GM12865 (cell line): ENCODE results near the gene SH3PXD2A.

Experiments used
- DNase-seq: peaks from one replicate; pipeline ENCODE4 v3.0.0; 2010; ENCODE audit warnings: low read depth
- H3K4me3 ChIP-seq: 2 replicates; pipeline ENCODE4 v1.5.1; 2011; ENCODE audit warnings: mild to moderate bottlenecking, low read depth, low read length, control low read depth
- TF ChIP-seq, protein P1 (sequence below): IDR thresholded peaks from 2 replicates; pipeline ENCODE4 v1.5.1; 2011; ENCODE audit warnings: low read length, control low read depth, low read depth, inconsistent platforms; ENCODE audit not compliant: insufficient read depth; ENCODE audit errors: missing control alignments

The SH3PXD2A gene

DNA sequence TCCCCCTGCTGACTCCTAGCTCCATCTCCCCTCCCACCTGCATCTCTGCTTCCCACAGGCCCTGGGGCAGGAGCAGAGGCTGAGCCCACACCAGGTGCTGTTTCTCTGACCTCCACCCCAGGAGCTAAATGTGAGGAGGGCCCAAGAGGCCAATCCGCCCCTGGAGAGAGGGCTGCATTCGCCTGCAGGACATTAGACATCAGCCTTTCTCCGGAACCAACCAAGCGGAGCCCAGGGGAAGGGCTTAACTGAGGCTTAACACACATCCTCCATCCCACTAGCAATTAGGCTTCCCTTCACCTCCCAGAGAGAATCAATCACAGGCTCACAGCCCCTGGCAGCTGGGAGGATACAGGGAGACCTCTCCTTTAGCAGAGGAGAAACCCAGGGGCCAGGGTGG, 50.5 kb downstream of the SH3PXD2A start:
- DNase-seq = no peak
- H3K4me3 ChIP-seq = no peak overlapping the region
- TF ChIP-seq, protein P1, sequence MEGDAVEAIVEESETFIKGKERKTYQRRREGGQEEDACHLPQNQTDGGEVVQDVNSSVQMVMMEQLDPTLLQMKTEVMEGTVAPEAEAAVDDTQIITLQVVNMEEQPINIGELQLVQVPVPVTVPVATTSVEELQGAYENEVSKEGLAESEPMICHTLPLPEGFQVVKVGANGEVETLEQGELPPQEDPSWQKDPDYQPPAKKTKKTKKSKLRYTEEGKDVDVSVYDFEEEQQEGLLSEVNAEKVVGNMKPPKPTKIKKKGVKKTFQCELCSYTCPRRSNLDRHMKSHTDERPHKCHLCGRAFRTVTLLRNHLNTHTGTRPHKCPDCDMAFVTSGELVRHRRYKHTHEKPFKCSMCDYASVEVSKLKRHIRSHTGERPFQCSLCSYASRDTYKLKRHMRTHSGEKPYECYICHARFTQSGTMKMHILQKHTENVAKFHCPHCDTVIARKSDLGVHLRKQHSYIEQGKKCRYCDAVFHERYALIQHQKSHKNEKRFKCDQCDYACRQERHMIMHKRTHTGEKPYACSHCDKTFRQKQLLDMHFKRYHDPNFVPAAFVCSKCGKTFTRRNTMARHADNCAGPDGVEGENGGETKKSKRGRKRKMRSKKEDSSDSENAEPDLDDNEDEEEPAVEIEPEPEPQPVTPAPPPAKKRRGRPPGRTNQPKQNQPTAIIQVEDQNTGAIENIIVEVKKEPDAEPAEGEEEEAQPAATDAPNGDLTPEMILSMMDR = no peak

DNA sequence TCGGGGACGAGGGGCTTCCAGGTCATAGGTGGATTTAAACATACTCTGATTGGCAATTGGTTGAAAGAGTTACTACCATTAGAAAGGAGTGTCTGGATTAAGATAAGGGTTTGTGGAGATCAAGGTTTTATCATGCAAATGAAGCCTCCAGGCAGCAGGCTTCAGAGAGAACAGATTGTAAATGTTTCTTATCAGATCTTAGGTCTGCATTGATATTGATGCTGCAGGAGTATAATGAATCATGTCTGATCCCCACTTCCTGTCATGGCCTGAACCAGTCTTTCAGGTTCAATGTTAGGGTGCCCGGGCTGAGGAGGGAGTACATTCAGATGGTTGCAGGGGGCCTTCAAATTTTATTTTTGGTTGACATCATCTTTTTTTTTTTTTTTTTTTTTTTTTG, 51.4 kb downstream of the SH3PXD2A start:
- no peak overlapping the region for H3K4me3 ChIP-seq
- DNase-seq = no peak
- TF ChIP-seq, protein P1 = no peak

DNA sequence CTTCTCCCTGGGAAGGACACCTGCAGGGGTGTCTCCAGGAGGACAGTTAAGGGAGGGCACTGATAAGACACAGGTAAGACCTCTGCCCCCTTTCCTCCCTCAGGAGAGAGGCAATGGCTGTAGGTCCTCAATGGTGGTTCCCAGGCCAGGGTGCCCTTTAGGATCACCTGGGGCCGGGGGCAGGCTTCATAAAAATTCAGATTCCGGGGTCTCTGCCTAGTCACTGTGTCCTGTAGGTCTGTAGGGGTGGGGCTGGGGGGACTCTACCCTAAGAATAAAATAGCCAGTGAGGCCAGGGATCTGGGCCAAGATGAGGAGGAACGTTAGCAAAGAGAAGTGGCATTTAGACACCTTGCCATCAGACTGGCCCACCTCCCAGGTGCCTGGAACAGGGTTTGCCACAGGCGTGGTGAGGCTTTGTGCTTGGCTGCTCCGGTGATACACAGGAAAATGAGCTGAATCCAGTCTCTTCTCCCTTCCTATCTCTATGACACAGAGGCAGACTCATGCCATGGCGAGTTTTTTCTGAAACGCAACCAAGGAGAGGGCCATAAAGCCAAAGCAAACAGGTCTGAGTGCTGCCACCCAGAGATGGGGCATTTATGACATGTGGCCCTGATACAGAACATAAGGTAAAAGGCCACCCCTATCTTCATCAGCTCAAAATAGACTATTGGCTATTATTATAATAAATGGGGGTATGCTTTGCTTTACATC, 52.6 kb downstream of the SH3PXD2A start:
- TF ChIP-seq, protein P1 = no peak
- no peak for DNase-seq
- no peak overlapping the region for H3K4me3 ChIP-seq

DNA sequence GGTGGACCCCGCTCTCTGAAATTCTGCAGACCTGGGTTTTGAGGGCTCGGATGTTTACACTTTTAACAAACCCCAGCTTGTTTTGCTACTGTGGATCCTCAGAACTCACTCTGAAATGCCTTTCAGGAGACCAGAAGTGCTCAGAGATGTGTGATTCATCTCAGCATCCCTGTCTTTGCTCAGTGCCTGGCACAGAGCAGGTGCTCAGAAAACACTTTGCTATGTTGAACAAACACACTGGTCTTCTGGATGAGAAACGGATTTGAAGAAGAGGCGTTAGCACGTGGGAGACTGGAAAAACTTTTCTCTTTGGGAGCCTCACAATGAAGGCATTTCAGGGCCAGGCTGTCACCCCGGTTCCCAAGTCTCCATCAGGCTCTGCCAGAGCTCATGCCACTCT, 53.3 kb downstream of the SH3PXD2A start:
- no peak for DNase-seq
- H3K4me3 ChIP-seq = no peak overlapping the region
- TF ChIP-seq, protein P1 = no peak

DNA sequence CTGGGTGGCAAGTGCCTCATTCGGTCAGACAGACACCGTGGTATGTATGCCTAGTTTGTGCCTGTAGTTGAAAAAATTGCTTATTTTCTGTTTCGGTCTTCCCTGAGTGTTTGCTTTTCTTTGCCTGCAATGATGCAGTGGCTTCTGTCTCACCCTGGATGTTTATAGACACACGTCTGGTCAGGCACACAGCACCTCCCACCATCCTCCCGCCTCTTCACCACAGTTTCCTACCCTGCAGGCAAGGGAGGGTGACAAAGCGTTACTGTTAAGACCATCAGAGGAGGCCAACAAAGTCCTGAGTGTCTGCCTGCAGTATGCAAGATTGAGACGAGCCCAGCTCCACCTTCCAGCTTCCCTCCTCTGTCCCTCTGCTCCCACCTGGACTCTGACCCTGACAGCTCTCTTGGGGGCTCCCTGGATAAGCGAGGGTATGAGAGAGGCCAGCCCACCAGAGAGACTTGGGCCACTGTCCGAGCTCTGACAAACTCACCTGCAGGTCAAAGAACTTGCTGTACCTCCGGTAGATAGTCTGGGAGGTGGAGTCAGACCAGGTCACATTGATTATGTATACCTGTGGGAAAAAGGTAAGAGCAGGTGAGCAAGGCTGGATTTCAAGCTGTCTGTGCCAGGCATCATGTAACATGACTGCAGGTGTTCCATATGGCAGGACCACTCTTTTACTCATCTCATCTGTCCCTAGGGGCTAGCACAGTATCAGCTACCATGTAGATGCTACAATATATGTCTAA, 54.4 kb downstream of the SH3PXD2A start:
- DNase-seq = peak; percentile 27
- no peak overlapping the region for H3K4me3 ChIP-seq
- TF ChIP-seq, protein P1 = no peak

DNA sequence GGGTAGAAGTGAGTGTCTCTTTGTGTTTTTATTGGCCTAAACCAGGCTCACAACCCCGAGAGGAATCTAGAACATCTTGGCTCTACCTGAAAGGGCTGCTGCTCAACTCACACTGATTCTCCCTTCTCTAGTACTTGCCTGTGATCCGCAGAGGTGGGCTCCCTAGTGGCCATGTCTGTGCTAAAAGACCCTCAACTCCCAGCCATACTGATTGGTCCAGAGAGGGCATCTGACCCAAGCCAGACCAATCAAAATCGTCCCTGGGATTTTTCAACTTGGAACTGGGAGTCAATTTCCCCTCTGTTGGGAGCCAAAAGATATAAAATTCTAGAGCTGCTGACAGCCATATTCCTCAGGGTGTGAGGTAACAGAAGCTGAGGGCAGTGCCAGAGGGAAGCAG, 55.3 kb downstream of the SH3PXD2A start:
- TF ChIP-seq, protein P1 = no peak
- no peak for DNase-seq
- no peak overlapping the region for H3K4me3 ChIP-seq
